Parathyroid adenoma (tissue), 2 donors: ENCODE measurements around the gene GMPR.

Source experiments
- H2AFZ ChIP-seq: fragments of 300-600 bp; sonication (generic); one replicate; pipeline ENCODE4 v1.7.0; 2017; ENCODE audit warnings: antibody characterized with exemption, mild to moderate bottlenecking
- H3K27ac ChIP-seq: fragments of 300-600 bp; sonication (generic); one replicate; pipeline ENCODE4 v1.7.0; 2017
- H3K27me3 ChIP-seq: fragments of 300-600 bp; sonication (generic); one replicate; pipeline ENCODE4 v1.7.0; 2017; ENCODE audit warnings: low read length; ENCODE audit not compliant: control insufficient read depth, insufficient read depth
- H3K36me3 ChIP-seq: fragments of 300-600 bp; sonication (generic); one replicate; pipeline ENCODE4 v1.7.0; 2017; ENCODE audit warnings: low read length; ENCODE audit not compliant: control insufficient read depth, insufficient read depth
- H3K4me1 ChIP-seq: fragments of 300-600 bp; sonication (generic); one replicate; pipeline ENCODE4 v1.7.0; 2017; ENCODE audit warnings: control low read depth
- H3K4me2 ChIP-seq: fragments of 300-600 bp; sonication (generic); one replicate; pipeline ENCODE4 v1.7.0; 2017; ENCODE audit warnings: low read length
- H3K4me3 ChIP-seq: fragments of 300-600 bp; sonication (generic); one replicate; pipeline ENCODE4 v1.7.0; 2017; ENCODE audit warnings: low read depth, low read length
- H3K79me2 ChIP-seq: fragments of 300-600 bp; sonication (generic); one replicate; pipeline ENCODE4 v1.7.0; 2017; ENCODE audit warnings: control low read depth
- H3K9ac ChIP-seq: fragments of 300-600 bp; sonication (generic); one replicate; pipeline ENCODE4 v1.7.0; 2017; ENCODE audit warnings: mild to moderate bottlenecking
- H3K9me3 ChIP-seq: fragments of 300-600 bp; sonication (generic); one replicate; pipeline ENCODE4 v1.7.0; 2017; ENCODE audit warnings: low read length; ENCODE audit not compliant: control insufficient read depth
- CTCF ChIP-seq: fragments of 300-600 bp; sonication (generic); IDR thresholded peaks from one replicate; pipeline ENCODE4 v1.7.0; 2017; ENCODE audit warnings: antibody characterized with exemption, mild to moderate bottlenecking
- donor health status: primary hyperparathyroidism.

Gene GMPR

DNA sequence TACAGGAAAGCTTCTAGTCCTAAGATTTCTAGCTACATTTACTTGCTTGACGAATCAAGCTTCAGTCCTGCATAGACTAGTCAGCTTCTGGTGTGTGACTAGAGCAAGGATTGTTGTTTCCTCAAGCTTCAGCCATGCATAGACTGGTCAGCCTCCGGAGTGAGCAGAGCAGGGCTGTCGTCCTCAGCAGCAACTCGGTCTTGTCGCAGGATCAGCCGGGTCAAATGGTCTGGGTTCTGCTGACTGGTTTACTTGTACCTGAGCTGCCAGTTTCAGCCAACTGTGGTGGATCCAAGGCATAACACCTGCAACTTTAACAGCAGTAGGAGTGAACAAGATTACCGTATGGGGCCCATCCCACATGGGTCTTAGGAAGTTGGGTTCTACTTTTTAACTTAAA lies 10.8 kb upstream of the GMPR start:
- Histone ChIP-seq H3K27ac (no peak overlapping the region), H3K4me3 (no peak overlapping the region), H3K4me1 (peaks cover 17% of the 10 kb centered on the region), H3K27me3 (no peaks in the 10 kb centered on the region), H3K4me2 (no peak overlapping the region), H3K9ac (no peak overlapping the region), H3K9me3 (no peaks in the 10 kb centered on the region), H2AFZ (peak overlapping the region; percentile 43), H3K79me2 (no peaks in the 10 kb centered on the region), H3K36me3 (no peaks in the 10 kb centered on the region)
- TF ChIP-seq CTCF: no peak

GRCh38 chr6:16228043-16228442 lies 10.3 kb upstream of the GMPR start:
- H3K9ac ChIP-seq: no peak overlapping the region

GRCh38 chr6:16228709-16229665 lies 9.4 kb upstream of the GMPR start:
- H3K9me3 ChIP-seq: no peaks in the 10 kb centered on the region
- H2AFZ ChIP-seq: peak overlapping the region; percentile 77
- H3K36me3 ChIP-seq: no peaks in the 10 kb centered on the region
- H3K9ac ChIP-seq: no peak overlapping the region
- H3K27me3 ChIP-seq: no peaks in the 10 kb centered on the region
- TF ChIP-seq CTCF: peak; percentile 20
- H3K4me3 ChIP-seq: peak overlapping the region; percentile 1
- no peak overlapping the region for H3K27ac ChIP-seq
- no peaks in the 10 kb centered on the region for H3K79me2 ChIP-seq
- H3K4me1 ChIP-seq: peaks cover 17% of the 10 kb centered on the region
- H3K4me2 ChIP-seq: peak overlapping the region; percentile 74

More at GRCh38 chr6:16228043-16228442, 10.3 kb upstream of the GMPR start:
- Histone ChIP-seq H3K4me1 (peaks cover 17% of the 10 kb centered on the region), H3K27ac (no peak overlapping the region), H3K36me3 (no peaks in the 10 kb centered on the region), H3K4me3 (no peak overlapping the region), H2AFZ (no peak overlapping the region), H3K79me2 (no peaks in the 10 kb centered on the region), H3K9me3 (no peaks in the 10 kb centered on the region), H3K27me3 (no peaks in the 10 kb centered on the region), H3K4me2 (no peak overlapping the region)
- TF ChIP-seq CTCF: no peak

- TF ChIP-seq CTCF: no peak
- Histone ChIP-seq H3K36me3 (no peaks in the 10 kb centered on the region), H3K4me1 (peaks cover 17% of the 10 kb centered on the region), H3K9me3 (no peaks in the 10 kb centered on the region), H3K79me2 (no peaks in the 10 kb centered on the region), H3K4me2 (peak overlapping the region; percentile 74), H3K9ac (no peak overlapping the region), H3K4me3 (no peak overlapping the region), H3K27me3 (no peaks in the 10 kb centered on the region), H3K27ac (no peak overlapping the region), H2AFZ (peak overlapping the region; percentile 77)
Measured at GRCh38 chr6:16229700-16230099, 8.7 kb upstream of the GMPR start.
